CMK (cell line): ENCODE results near the gene DNAH10.

Experiments
- DNase-seq: peaks from one replicate; pipeline ENCODE4 v3.0.0-alpha.2; 2010; ENCODE audit warnings: low read depth

The DNAH10 gene

DNA sequence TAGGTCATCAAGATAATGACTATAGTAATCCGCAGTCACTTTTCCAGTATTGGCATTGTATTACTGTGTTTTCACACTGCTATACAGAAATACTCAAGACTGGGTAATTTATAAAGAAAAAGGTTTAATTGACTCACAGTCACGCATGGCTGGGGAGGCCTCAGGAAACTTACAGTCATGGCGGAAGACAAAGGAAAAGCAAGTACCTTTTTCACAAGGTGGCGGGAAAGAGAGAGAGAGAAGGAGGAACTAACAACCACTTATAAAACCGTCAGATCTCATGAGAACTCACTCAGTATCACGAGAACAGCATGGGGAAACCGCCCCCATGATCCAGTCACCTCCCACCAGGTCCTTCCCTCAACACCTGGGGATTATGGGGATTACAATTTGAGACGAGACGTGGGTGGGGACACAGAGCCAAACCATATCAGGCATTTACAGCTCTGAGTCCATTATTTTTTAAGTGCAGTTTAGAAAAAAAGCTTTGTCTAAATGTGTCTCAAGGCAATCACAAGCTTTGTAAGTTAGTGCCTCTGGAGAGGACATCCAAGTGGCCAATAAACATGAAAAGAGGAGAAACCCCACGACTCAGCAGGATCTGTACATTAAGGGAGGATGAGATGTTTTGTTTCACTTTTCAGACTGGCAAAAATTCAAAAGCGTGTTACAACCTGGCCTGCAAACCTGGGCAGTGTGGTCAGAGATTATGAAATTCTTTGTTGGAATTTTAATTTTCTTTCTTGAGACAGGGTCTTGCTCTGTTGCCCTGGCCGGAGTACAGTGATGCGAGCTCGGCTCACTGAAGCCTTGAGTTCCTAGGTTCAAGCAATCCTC lies 82.0 kb downstream of the DNAH10 start:
- no peak for DNase-seq

DNA sequence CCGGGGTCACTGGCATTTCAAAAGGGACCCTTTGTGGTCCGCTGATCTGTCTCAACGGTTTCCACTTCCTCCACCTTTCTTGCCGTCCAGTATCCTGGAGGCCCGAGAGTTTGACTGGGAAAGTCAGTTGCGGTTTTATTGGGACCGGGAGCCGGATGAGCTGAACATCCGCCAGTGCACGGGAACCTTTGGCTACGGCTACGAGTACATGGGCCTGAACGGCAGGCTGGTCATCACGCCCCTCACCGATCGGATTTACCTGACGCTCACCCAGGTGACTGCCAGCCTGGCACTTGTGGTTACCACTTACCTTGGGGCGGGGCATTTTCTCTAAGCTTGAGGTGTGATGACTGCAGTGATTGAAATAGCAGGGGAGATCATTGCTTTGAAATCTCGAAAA lies 83.8 kb downstream of the DNAH10 start:
- DNase-seq: no peak

DNA sequence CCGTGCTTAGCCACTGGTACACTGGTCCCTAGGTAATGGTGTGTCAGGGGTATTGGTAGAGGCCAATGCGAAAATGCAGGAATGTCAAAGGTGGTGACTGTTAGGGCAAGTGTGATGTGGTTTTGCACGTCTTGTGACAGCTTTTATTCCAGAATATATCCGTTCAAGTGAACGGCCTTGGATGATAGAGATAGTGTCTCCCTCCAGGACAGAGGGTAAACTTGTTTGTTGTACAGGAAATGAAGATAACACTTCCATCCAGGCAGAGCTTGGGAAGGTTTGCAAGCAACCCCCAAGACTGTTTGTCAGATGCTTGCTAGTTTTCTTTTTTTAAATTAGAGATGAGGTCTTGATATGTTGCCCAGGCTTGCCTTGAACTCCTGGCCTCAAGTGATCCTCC lies 84.2 kb downstream of the DNAH10 start:
- no peak for DNase-seq

DNA sequence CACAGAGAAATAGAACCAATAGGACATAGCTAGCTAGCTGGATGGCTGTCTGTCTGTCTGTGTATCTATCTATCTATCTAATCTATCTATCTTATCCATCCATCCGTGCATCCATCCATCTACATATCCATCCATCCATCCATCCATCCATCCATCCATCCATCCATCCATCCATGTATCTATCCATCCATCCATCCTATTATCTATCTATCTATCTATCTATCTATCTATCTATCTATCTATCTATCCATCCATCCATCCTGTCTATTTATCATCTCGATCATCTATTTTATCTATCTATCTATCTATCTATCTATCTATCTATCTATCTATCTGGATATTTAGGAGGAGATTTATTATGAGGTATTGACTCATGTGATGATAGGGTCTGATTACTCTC lies 84.9 kb downstream of the DNAH10 start:
- no peak for DNase-seq

DNA sequence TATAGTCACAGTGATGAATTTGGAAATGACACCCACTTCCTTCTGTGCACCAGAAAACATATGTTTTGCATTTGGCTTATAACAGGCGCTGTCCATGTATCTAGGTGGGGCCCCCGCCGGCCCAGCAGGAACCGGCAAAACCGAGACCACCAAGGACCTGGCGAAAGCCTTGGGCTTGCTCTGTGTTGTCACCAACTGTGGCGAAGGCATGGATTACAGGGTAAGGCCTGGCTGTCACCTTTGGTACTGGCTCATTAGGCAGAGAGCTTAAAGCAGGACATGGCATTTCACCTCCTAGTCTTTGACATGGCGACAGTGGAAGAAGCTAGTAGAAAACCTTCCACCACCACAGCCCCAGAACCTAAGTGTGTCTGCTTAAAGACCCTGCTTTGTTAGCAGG lies 85.8 kb downstream of the DNAH10 start:
- DNase-seq: no peak

DNA sequence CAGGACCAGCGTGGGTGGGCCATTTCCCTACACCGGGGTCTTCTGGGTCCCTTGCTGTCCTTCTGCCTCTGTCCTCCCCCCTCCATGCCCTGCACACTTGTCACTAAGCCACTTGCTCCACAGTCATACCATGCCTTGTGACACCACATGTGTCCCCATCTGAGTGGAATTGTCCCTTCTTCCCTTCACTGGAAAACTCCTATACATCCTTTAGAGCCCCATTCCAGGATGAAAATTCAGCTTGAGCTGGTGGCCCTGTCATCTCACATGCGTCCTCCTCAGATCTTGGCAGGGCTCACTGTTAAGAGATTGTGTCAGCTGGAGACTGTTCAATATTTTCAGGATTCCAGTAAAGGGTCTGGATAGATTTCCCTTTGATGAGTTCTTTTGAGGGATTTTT lies 87.4 kb downstream of the DNAH10 start:
- DNase-seq: no peak

DNA sequence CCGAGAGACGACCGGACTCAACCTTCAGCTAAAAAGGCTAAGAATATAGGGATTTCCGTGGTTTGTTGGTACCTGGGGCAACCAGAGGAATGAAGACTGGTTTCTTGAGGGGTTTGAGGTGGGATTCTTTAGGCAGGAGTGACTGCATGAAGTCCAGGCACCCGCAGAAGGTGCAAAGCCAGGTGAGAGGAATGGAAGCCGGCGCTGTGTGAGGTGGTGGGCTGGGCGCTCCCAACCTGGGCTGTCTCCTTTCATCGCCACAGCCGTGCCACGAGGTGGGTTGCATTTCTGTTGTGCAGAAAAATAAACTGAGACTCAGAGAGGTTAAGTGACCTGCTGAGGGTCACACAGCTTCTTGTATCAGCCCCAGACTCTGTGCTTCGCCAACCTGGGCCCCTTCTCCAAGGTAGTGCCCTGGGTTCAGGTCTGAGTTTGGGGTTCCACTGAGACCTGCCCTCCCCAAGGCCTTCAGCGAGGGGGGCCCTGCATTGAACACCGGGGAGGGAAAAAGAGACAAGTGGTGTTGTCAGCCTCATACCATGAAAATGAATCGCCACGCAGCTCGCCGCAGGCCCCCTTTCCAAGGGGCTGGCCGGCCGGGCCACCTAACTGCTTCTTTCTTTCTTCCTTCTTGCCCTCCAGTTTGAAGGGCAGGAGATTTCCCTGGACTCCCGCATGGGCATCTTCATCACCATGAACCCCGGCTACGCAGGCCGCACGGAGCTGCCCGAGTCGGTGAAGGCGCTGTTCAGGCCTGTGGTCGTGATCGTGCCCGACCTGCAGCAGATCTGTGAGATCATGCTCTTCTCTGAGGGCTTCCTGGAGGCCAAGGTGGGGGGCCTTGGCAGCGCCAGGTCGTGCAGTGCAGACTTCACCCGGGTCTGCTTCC lies 88.4 kb downstream of the DNAH10 start:
- no peak for DNase-seq

DNA sequence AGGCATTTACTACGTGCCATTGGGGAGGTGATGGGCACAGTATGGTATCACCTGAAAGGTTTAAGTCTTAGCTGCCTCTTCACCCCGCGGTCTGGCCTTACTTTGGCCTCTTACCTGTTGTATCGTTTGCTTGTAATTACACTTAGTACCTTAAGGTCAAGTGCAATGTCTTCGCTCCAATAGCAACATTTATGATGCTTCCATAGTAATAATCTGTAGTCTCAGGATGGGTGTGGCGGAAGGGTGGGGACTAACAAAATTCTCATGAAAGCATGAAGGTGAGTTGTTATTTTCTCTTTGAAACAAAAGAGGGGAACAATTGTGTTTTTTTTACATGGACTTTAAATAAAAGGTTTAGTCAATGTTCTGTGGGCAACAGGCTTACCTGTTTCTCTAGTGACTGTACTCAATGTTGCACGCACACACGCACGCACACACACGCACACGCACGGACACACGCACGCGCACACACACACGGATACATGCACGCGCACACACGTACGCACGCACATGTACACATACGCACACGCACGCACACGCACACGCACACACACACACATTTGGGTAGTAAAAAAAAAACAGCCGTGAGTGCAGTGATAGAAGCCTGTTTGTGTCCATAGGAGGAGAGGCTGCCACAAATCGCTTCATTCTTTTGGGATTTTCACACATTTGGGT lies 91.4 kb downstream of the DNAH10 start:
- no peak for DNase-seq

DNA sequence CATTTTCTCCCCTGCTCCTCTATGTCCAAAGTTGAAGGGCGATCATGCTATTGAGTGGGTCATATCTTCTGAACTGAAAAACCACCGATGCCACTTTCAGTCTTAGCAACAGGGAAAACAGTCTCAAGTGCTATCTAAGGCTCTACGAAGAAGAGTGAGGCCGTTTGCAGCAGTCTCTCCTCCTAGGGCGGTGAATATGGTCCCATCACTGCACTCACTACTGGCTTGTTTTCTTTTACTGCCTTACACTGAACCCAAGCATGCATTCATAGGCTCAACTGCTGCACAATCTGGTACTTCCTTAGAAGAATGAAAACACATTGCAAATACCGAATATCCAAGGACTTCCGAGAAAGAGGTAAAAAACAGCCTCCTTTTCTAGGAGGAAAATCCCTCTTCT lies 92.1 kb downstream of the DNAH10 start:
- no peak for DNase-seq

DNA sequence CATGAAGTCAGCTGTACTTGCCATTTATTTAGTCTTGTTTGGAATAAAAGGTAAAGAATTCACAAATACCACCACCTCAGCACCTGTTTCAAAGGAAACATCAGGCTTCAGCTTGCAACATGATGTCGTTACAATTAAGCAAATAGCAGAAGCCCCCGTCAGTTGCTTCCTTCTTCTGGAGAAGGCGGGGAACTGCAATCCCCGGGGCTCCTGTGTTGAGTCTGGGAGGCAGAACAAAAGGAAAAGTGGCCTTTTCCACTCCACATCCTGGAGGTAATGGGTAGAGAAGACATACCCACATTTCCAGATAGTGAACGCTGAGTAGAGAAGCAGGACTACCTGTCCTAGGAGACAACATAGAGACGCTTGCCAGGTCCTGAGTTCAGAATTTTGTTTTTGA lies 92.8 kb downstream of the DNAH10 start:
- DNase-seq: no peak

DNA sequence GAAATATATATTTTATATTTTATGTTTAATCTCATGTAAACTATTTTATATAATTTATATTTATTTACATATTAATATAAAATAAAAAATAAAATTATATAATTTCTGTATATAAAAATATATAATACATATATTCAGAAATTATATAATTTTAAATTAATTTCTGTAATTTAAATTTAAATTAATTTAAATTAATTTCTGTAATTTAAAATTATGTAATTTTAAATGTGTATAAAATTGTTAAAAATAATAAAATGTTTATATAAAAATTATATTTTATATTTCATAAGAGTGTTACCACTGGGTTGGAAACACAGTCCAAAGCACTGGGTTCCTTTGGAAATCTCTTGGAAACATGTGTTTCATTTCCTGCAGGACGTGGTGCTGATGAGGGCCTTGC lies 94.6 kb downstream of the DNAH10 start:
- DNase-seq: no peak

DNA sequence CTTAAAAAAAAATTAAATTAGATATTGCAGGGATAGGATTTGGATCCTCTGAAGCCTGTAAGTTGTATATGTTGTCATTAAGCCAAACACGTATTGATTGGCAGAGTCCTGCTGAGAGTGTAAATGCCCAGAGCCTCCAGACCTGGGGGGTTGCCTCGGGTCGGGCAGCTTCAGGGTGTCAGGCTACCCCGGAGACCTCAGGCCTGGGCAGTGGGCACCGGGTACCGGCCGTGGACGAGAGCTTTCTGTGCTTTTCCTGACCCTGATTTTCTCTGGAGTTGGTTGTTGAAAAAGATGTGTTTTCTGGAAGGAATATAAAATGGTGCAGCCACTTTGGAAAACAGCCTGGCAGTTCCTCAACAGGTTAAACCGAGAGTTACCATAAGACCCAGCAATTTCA lies 96.1 kb downstream of the DNAH10 start:
- no peak for DNase-seq

DNA sequence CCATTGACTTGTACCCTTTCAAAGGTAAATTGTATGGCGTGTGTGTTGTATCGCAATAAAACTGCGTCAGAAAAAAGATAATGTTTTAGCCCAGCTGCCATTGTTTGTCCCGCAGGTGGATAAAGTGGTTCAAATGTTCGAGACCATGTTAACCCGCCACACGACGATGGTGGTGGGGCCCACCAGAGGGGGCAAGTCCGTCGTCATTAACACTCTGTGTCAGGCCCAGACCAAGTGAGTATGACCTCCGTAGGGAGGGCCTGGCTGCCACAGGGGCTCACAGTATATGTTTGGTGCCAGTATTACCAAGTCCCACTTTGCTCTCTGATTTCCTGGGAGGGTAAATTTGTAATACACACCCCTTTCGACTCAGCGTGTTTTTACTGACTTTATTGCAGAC lies 96.9 kb downstream of the DNAH10 start:
- DNase-seq: no peak

DNA sequence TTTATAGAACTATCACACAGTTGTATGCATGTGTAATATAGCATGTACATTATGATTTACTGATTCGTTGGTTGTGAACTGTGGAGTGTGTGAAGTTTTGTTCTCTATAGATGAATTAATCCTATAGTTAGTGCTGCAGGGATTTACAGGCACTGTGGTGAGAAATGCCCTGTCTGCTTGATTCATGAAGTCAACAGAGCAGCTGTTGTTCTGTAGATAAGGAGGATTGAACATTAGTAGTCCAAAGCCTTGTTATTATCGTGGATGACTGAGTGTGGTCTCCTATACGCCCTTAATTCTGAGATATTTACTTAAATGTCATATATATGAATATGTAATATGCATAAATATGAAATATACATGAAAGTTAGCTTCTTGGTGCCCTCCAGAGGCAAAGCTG lies 98.3 kb downstream of the DNAH10 start:
- no peak for DNase-seq

DNA sequence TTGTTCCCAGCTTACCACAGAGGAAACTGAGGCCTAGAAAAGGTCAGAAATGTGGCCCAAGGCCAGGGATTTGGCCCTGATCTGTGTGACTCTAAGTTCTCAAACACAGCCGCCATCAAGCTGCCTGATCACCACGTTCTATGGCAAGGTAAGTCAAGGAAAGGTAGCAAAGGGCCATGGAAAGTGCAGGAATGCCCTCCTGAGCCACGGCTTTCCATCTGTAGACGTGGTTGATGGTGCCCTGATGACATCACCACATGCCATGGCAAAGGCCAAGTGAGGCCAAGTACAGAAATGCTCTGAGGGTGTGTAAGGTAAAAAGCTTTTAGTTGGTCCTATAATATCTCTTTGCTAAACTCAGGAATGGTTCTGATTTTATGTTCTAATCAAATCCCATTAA lies 99.3 kb downstream of the DNAH10 start:
- DNase-seq: no peak

DNA sequence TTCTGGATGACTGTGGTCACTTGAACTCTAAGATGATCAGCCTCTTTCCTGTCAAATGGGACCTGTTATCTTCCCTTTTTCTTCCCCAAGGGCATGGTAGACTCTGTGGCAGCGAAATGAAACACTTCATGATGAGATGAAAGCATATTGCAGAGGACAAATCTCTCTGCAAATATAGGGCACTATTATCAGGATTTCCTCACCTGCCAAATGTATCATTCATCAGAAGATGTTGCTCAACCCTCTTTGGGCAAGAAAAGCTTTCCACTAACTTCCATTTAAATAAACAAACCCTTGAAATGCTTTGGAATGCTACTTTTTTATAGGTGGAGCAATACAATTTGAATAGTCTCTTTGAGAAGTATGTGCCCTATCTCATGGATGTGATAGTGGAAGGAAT lies 105.0 kb downstream of the DNAH10 start:
- DNase-seq: no peak

DNA sequence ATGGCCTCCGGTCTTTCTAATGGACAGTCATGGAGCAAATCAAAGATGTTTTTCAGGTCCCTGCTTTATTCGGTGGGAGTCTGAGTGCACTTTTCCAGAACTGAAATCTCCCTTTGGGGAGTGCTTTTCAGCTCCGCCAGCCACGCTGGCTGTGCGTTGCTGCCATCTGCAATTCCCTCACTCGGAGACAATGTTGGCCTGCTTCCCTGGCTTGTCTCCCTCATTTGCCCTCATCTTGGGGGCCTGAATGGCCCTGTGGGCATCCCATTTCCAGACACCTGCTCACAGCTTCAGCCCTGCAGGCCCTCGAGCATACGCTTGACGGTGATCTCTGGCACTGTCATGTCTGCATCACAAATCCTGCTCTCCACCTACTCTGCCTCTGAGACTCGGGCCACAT lies 106.7 kb downstream of the DNAH10 start:
- no peak for DNase-seq

DNA sequence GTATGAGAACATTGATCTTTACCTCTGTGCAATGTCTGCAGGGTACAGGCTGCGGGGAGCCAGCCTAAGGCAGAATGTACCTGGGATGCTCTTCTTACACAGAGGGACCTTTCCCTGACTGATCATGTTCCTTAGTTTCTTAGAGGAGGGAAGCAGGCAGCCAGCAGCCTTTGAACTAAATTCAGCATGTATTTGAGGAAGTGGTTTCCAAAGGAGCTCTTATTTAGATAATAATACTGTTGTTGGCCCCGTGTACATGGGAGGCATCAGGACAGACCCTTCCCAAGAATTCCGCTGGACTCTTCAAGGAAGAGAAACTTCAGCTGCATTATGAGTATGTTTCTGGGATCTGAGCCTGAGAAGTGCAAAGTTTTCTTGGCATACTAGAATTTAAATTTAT lies 111.7 kb downstream of the DNAH10 start:
- no peak for DNase-seq

DNA sequence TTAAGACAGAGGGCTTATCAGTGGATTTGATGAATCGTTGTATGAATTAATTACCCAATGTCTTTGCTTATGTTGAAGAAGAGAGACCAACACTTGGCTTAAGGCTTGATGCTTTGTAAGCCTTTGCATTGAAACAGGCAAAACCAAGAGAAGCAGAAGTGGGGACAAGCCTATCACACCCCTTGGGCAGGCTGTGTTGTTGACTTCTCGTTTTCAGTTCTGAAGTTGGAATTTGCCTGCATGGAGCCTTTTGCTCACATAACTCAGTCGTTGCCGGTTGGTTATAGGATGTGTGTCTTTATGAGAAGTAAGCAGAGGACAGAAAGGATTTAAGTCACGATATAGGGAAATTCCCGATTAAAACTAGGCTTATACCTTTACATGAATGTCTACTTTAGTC lies 115.9 kb downstream of the DNAH10 start:
- no peak for DNase-seq

DNA sequence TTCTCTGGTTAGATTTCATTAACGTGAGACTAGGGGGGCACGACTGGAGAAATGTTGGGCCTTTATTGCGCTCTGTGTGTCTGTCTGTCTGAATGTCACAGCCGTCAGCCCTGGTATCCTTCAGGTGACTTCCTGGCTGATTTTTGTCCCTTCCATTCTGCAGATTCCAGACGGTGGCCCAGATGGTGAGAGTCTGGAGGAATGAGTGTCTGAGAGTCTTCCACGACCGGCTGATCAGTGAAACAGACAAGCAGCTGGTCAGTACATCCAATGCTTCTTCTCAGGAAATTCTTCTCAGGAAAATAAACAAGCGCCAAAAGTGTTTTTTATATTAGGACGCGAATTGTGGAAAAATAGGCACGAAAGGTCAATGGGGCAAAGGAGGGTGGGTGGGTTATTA lies 117.0 kb downstream of the DNAH10 start:
- DNase-seq: no peak

DNA sequence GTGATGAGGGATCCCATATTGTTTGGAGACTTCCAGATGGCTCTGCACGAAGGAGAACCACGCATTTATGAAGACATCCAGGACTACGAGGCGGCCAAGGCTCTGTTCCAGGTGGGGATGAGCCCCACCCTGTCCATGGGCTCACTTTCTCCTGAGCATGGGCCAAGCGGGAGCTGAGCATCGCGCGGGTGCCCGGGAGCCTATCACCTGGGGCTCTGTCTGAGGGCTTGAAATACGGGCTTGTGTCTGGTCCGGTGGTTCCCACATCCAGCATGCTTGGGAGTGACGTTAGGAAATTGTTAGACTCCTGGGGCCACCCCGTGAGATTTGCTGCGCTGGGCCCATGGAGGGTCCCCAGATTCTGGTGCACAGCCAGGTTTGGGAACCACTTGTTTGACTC lies 117.6 kb downstream of the DNAH10 start:
- DNase-seq: no peak

DNA sequence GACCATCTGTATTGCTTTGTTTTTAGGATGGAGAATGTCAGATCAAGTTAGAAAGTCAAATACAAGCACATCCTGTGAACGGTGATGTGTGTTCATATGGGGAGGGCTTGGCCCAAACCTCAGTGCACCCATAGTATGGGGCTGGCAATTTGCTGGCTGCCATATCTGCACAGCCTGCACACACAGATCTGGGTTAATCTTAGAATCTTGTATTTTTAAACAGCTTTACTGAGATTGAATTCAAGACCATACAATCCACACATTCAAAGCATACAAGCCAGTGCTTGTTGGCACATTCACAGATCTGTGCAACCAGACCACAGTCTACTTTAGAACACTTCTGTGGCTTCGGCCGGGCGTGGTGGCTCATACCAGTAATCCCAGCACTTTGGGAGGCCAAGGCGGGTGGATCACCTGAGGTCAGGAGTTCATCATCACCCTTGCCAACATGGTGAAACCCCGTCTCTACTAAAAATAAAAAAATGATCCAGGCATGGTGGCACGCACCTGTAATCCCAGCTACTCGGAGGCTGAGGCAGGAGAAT lies 120.1 kb downstream of the DNAH10 start:
- no peak for DNase-seq

DNA sequence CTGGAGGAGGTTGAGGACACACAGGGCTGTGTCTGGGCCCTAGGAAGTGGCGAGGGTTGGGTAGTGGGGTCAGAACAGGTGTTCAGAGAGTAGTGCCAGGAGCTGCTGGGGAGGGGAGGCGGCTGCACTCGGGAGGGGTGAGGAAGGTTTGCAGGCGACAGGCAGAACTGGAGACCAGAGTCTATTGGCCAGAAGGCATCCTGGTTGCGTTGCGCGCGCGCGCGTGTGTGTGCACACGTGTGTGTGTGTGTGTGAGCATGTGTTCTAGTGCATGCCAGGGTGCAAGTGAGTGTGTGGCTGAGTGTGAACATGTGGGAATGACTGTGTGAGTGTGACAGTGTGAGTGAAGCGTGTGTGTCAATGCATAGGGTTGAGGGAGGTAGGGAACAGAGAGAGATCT lies 124.2 kb downstream of the DNAH10 start:
- no peak for DNase-seq
